ACC112 (cell line): Measurements from ENCODE around the gene MAP4K3.

ENCODE experiments used
- H2AFZ ChIP-seq: fragments of 200-600 bp; sonication (generic); one replicate; pipeline ENCODE4 v1.6.0; 2017; ENCODE audit warnings: antibody characterized with exemption, low read length; ENCODE audit not compliant: unreplicated experiment
- H3K27ac ChIP-seq: fragments of 200-600 bp; sonication (generic); 2 replicates; pipeline ENCODE4 v1.5.1; 2014; ENCODE audit warnings: low read depth, mild to moderate bottlenecking, antibody characterized with exemption, low read length, moderate library complexity
- H3K27me3 ChIP-seq: fragments of 200-600 bp; sonication (generic); 2 replicates; pipeline ENCODE4 v1.6.1; 2014; ENCODE audit warnings: mild to moderate bottlenecking, antibody characterized with exemption, low read length, moderate library complexity, mixed read lengths; ENCODE audit not compliant: insufficient read depth
- H3K36me3 ChIP-seq: fragments of 200-600 bp; sonication (generic); 2 replicates; pipeline ENCODE4 v1.6.1; 2016; ENCODE audit warnings: mild to moderate bottlenecking, antibody characterized with exemption, low read length, moderate library complexity, mixed read lengths; ENCODE audit not compliant: insufficient read depth
- H3K4me1 ChIP-seq: fragments of 200-600 bp; sonication (generic); one replicate; pipeline ENCODE4 v1.6.1; 2016; ENCODE audit warnings: low read length, mixed read lengths; ENCODE audit not compliant: insufficient read depth, unreplicated experiment, control insufficient read depth
- H3K4me3 ChIP-seq: fragments of 200-600 bp; sonication (generic); 2 replicates; pipeline ENCODE4 v1.5.1; 2014; ENCODE audit warnings: mild to moderate bottlenecking, low read depth, low read length
- H3K79me2 ChIP-seq: fragments of 200-600 bp; sonication (generic); one replicate; pipeline ENCODE4 v1.6.0; 2016; ENCODE audit warnings: low read length; ENCODE audit not compliant: control insufficient read depth, unreplicated experiment, insufficient read depth

The MAP4K3 gene

DNA sequence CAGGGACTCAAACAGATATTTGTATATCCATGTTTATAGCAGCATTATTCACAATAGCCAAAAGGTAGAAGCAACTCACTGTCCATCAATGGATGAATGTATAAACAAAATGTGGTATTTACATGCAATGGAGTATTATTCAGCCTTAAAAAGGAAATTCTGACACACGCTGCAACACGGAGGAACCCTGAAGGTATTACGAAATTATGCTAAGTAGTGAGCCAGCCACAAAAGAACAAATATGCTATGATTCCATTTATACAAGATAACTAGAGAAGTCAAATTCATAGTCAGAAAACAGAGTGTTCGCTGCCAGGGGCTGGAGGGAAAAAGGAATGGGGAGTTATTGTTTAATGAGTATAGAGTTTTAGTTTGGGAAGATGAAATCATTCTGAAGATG, 132.4 kb downstream of the MAP4K3 start:
- H3K27me3 ChIP-seq: no peaks in the 10 kb centered on the region
- H3K36me3 ChIP-seq: 0 out of 2 replicates have a peak, but pooled peaks cover 4% of the 10 kb centered on the region
- H3K4me1 ChIP-seq: peaks cover 8% of the 10 kb centered on the region
- no peak overlapping the region for H3K4me3 ChIP-seq
- H3K79me2 ChIP-seq: no peaks in the 10 kb centered on the region
- no peak overlapping the region for H3K27ac ChIP-seq
- H2AFZ ChIP-seq: no peak overlapping the region

GRCh38 chr2:39304200-39304599, 132.9 kb downstream of the MAP4K3 start:
- H3K27ac ChIP-seq: no peak overlapping the region
- no peaks in the 10 kb centered on the region for H3K27me3 ChIP-seq
- no peak overlapping the region for H2AFZ ChIP-seq
- no peaks in the 10 kb centered on the region for H3K79me2 ChIP-seq
- H3K4me1 ChIP-seq: peaks cover 8% of the 10 kb centered on the region
- no peak overlapping the region for H3K4me3 ChIP-seq
- H3K36me3 ChIP-seq: 0 out of 2 replicates have a peak, but pooled peaks cover 4% of the 10 kb centered on the region

GRCh38 chr2:39301352-39301751, 135.7 kb downstream of the MAP4K3 start:
- peaks cover 8% of the 10 kb centered on the region for H3K4me1 ChIP-seq

GRCh38 chr2:39300044-39300978, 136.8 kb downstream of the MAP4K3 start:
- H3K4me1 ChIP-seq: peaks cover 8% of the 10 kb centered on the region
- no peak overlapping the region for H3K4me3 ChIP-seq
- no peaks in the 10 kb centered on the region for H3K79me2 ChIP-seq
- H3K36me3 ChIP-seq: no peaks in the 10 kb centered on the region
- H2AFZ ChIP-seq: no peak overlapping the region
- no peak overlapping the region for H3K27ac ChIP-seq
- H3K27me3 ChIP-seq: no peaks in the 10 kb centered on the region

More at GRCh38 chr2:39301352-39301751, 135.7 kb downstream of the MAP4K3 start:
- H3K27me3 ChIP-seq: no peaks in the 10 kb centered on the region
- H2AFZ ChIP-seq: no peak overlapping the region
- no peaks in the 10 kb centered on the region for H3K36me3 ChIP-seq
- no peak overlapping the region for H3K27ac ChIP-seq
- no peaks in the 10 kb centered on the region for H3K79me2 ChIP-seq
- no peak overlapping the region for H3K4me3 ChIP-seq

- Histone ChIP-seq H2AFZ (no peak overlapping the region), H3K4me1 (no peaks in the 10 kb centered on the region), H3K27me3 (no peaks in the 10 kb centered on the region), H3K36me3 (peaks cover 15% of the 10 kb centered on the region), H3K79me2 (no peaks in the 10 kb centered on the region), H3K27ac (no peak overlapping the region), H3K4me3 (no peak overlapping the region)
Observed at GRCh38 chr2:39290433-39290832, 146.7 kb downstream of the MAP4K3 start.

GRCh38 chr2:39289609-39290008, 147.5 kb downstream of the MAP4K3 start:
- H3K36me3 ChIP-seq: peaks cover 15% of the 10 kb centered on the region
- H3K4me1 ChIP-seq: no peaks in the 10 kb centered on the region
- H2AFZ ChIP-seq: no peak overlapping the region

DNA sequence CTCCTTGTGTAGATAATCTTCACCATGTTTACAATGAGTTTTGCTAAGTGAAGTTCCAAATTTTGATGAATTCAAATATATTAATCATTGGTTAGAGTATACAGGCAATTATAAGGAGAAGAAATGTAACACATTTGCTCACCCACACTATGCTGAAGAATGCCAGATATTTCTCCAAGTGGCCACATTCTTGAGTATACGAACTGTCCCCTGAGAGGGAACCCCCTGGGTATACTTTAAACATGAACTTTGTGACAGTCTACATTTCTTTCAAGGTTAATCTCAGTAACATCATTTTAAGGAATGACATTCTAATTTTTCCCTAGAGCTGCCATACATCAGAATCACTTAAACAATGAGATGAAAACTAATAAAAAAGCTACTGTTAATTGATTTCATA, 153.5 kb downstream of the MAP4K3 start:
- no peaks in the 10 kb centered on the region for H3K79me2 ChIP-seq
- no peak overlapping the region for H3K4me3 ChIP-seq
- H3K27ac ChIP-seq: no peak overlapping the region
- H3K36me3 ChIP-seq: peaks cover 15% of the 10 kb centered on the region
- no peak overlapping the region for H2AFZ ChIP-seq
- no peaks in the 10 kb centered on the region for H3K27me3 ChIP-seq
- no peaks in the 10 kb centered on the region for H3K4me1 ChIP-seq

More at GRCh38 chr2:39289609-39290008, 147.5 kb downstream of the MAP4K3 start:
- no peak overlapping the region for H3K4me3 ChIP-seq
- H3K79me2 ChIP-seq: no peaks in the 10 kb centered on the region
- no peak overlapping the region for H3K27ac ChIP-seq
- no peaks in the 10 kb centered on the region for H3K27me3 ChIP-seq

DNA sequence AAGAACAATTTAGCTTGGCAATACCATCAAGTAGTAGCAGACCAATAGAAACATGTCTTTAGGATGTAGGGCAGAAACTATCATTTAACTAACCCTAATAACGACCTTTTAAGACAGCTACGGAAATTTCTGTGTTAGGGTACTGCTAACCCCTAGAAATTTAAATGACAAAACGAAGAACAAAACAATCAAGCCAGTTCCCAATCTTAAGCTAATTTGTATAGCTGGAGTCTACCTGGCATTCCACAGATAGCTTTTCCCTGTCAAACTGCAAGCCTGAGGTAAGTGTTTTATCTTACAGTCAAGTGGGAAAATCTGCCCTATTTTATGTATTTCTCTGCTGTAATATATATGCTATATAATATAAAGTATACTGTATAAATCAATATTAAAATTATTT, 155.7 kb downstream of the MAP4K3 start:
- Histone ChIP-seq H3K4me1 (no peaks in the 10 kb centered on the region), H3K36me3 (peaks cover 16% of the 10 kb centered on the region), H3K4me3 (no peak overlapping the region), H3K27ac (no peak overlapping the region), H3K79me2 (no peaks in the 10 kb centered on the region), H3K27me3 (no peaks in the 10 kb centered on the region), H2AFZ (no peak overlapping the region)

DNA sequence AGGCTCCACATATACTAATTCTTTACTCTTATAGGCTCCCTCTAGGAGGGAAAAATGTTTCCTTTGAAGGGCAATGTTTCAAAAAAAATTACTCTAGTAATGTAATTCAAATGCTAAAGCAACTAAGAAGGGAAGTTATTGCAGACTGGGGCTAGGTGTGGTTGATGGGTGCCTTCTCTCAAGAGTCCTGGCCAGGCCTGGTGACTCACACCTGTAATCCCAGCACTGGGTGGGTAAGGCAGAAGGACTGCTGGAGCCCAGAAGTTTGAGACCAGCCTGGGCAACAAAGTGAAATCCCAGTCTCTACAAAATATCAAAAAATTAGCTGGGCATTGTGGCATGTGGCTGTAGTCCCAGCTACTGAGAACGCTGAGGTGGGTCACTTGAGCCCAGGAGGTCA, 162.1 kb downstream of the MAP4K3 start:
- no peak overlapping the region for H3K4me3 ChIP-seq
- H3K36me3 ChIP-seq: peaks cover 27% of the 10 kb centered on the region
- no peak overlapping the region for H2AFZ ChIP-seq
- H3K27me3 ChIP-seq: no peaks in the 10 kb centered on the region
- no peaks in the 10 kb centered on the region for H3K79me2 ChIP-seq
- no peaks in the 10 kb centered on the region for H3K4me1 ChIP-seq
- no peak overlapping the region for H3K27ac ChIP-seq

DNA sequence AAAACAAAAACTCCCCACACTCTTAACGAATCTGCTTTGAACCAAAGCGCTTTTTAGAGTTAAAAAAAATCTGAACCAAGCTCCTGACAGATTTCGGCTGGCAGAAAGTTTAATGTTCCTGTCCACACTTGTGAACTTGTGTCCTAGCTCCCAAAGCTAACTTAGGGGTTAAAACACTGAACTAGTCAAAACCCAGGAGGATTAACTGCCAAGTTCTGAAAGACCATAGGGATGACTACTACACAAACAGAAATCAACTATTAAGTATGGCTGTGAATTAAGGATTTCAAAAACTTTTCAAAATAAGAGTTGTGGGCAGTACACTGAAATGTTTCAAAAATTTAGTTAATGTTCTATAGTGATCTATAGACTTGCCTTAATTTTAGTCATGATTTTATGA, 167.1 kb downstream of the MAP4K3 start:
- Histone ChIP-seq H3K79me2 (no peaks in the 10 kb centered on the region), H3K4me1 (peaks cover 10% of the 10 kb centered on the region), H3K27me3 (no peaks in the 10 kb centered on the region), H2AFZ (no peak overlapping the region), H3K4me3 (no peak overlapping the region), H3K36me3 (peaks cover 13% of the 10 kb centered on the region), H3K27ac (no peak overlapping the region)

DNA sequence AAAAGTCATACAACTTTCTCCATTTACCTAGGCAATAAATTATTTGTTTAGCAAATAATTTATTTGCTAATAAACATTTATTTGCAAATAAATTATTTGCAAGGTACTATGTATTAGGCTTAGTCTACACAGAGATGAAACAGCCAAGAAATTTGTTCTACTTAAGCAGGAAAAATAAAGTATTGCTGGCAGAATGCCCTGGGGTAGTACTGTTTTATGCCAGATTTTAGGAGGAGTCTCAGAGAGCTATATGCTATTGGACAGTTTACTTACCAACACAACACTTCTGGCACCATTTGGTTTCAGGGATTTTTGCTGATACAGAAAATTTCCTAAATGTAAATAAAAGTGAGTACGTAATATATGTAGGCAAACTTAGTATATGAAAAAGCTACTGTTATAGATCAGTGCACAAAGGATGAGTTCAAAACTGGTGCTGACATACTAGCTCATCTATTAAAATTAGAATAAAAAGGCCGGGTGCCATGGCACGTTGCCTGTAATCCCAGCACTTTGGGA, 170.1 kb downstream of the MAP4K3 start:
- H3K79me2 ChIP-seq: no peaks in the 10 kb centered on the region
- no peak overlapping the region for H2AFZ ChIP-seq
- peaks cover 10% of the 10 kb centered on the region for H3K4me1 ChIP-seq
- H3K4me3 ChIP-seq: no peak overlapping the region
- no peaks in the 10 kb centered on the region for H3K27me3 ChIP-seq
- H3K27ac ChIP-seq: no peak overlapping the region
- peaks cover 15% of the 10 kb centered on the region for H3K36me3 ChIP-seq
